ENCODE data around the gene MMP24OS. TPM values are rescaled to one million over a fixed set of nuclear protein-coding genes. Genes with fewer than 3 reads are reported as not detected.

Gene MMP24OS
- total and polyA plus RNA-seq, 10 of the 15 experiments (the other 5 are each of a cell fraction or from before 2014, with no cell fraction given), result 2.0 to 30.9 (median 10.9) TPM

GRCh38 chr20:35226884-35227681, 50.8 kb downstream of the MMP24OS start:
- Histone ChIP-seq H3K4me2 (ENCODE audit: control insufficient read depth, insufficient read depth) (no peak overlapping the region), H3K4me1 (ENCODE audit: control insufficient read depth, insufficient read depth, low read length) (no peaks in the 10 kb centered on the region), H3K36me3 (ENCODE audit: control insufficient read depth in 2 of 2, insufficient read depth in 2 of 2, low read length in 1 of 2) (no peaks in the 10 kb centered on the region), H3K4me3 (no peak overlapping the region), H3K27ac (ENCODE audit: control insufficient read depth, insufficient read depth) (no peak overlapping the region), H4K20me1 (ENCODE audit: control insufficient read depth, insufficient read depth) (no peaks in the 10 kb centered on the region), H3K9me3 (replicated peaks; ENCODE audit: control insufficient read depth, insufficient read depth, low read length) (no peaks in the 10 kb centered on the region), H3K9ac (ENCODE audit: control insufficient read depth, insufficient read depth, low read length) (no peak overlapping the region), H2AFZ (ENCODE audit: control insufficient read depth, low read depth, low read length) (no peak overlapping the region), H3K79me2 (ENCODE audit: control insufficient read depth, insufficient read depth, low read length) (no peaks in the 10 kb centered on the region), H3K27me3 (replicated peaks in 1 of 2; ENCODE audit: control insufficient read depth in 2 of 2, insufficient read depth in 2 of 2, low read length in 1 of 2) (peaks cover 5 to 22% of the 10 kb centered on the region in 2 experiments)
- peak; percentile 94 for TF ChIP-seq REST (IDR thresholded peaks at IDR 0.05; ENCODE audit: low read depth, low read length)
- TF ChIP-seq MLLT1 (IDR thresholded peaks at IDR 0.05), result no peak
- TF ChIP-seq MAX (IDR thresholded peaks at IDR 0.05; ENCODE audit: low read depth, low read length), result 0 out of 2 replicates have a peak, but pooled peaks have one; percentile 22
- WGBS (ENCODE audit: insufficient coverage, insufficient replicate concordance, low lambda C conversion rate, missing lambda C conversion rate), result 71% methylated on average over 13 of the region's 74 CpGs
- peak; percentile 23; the same call in 1 of the 3 replicates for ATAC-seq
- intact Hi-C loops (cut with micrococcal nuclease; ENCODE audit: unreplicated experiment) (no loop called here), in situ Hi-C loops (cut with MboI) (no loop called here)
- CTCF ChIA-PET, result interaction anchor here (1.0 kb wide), 1 partner anchor 82 kb away, joined by 3 read pairs; no protein-coding TSS in a partner anchor
- no TSS peak for BruUV-seq (replicated peaks)
- RAD21 ChIA-PET (ENCODE audit: unreplicated experiment), result no interaction called here
- no peak for DNase-seq (ENCODE audit: low read depth, low spot score)
- SMC1A ChIA-PET (ENCODE audit: uncharacterized antibody, unreplicated experiment), result interaction anchor here (1.1 to 1.8 kb wide), 2 partner anchors 15 to 17 kb away, joined by 3 to 4 read pairs; no protein-coding TSS in a partner anchor
- no peak for FAIRE-seq
- POLR2A ChIA-PET, result interaction anchor here (0.7 kb wide), 1 partner anchor 44 kb away, joined by 4 read pairs; no protein-coding TSS in a partner anchor

Other genes starting within 250 kb of the MMP24OS start
Only the 7 nearest of the 9 such genes appear.
- gene EDEM2, start 130.8 kb downstream of the MMP24OS start, total RNA-seq (2014; rRNA removed), result 24.8 and 27.1 TPM in 2 replicates
- 14.5 and 14.7 TPM in 2 replicates for gene EDEM2, start 130.8 kb downstream of the MMP24OS start, total RNA-seq (2014; rRNA removed; fragmentation: Illumina TruSeq; extraction: Trizol)
- gene EDEM2, start 130.8 kb downstream of the MMP24OS start, total RNA-seq (2021), result 16.6 and 18.0 TPM in 2 replicates
- 7.6 and 13.4 TPM in 2 replicates for gene EDEM2, start 130.8 kb downstream of the MMP24OS start, polyA plus RNA-seq (2011; rRNA removed)
- 13.3 and 15.1 TPM in 2 replicates for gene EDEM2, start 130.8 kb downstream of the MMP24OS start, polyA plus RNA-seq (2014; fragmentation: Illumina TruSeq; extraction: Trizol)
- gene EDEM2, start 130.8 kb downstream of the MMP24OS start, polyA plus RNA-seq (2014; fragmentation: Nextera tagmentation; extraction: Ambion mirVana), result 10 to 100 TPM in 1 of 2 experiments, 1 to 10 TPM in 1; 9.9 to 11.4 TPM
- 11.5 and 12.4 TPM in 2 replicates for gene EDEM2, start 130.8 kb downstream of the MMP24OS start, polyA plus RNA-seq (2014; rRNA removed)
- gene EDEM2, start 130.8 kb downstream of the MMP24OS start, polyA plus RNA-seq (2016; fragmentation: Nextera tagmentation; extraction: Ambion mirVana), result 10 to 100 TPM; 24.3 TPM
- gene PROCR, start 106.0 kb downstream of the MMP24OS start, total RNA-seq (2014; rRNA removed), result 0.27 and 0.73 TPM in 2 replicates
- gene PROCR, start 106.0 kb downstream of the MMP24OS start, total RNA-seq (2014; rRNA removed; fragmentation: Illumina TruSeq; extraction: Trizol), result 0.22 and 0.32 TPM in 2 replicates
- 0.38 TPM in 1 of 2 replicates, not detected in the other for gene PROCR, start 106.0 kb downstream of the MMP24OS start, total RNA-seq (2021)
- gene PROCR, start 106.0 kb downstream of the MMP24OS start, polyA plus RNA-seq (2011; rRNA removed), result 0.61 and 0.67 TPM in 2 replicates
- gene PROCR, start 106.0 kb downstream of the MMP24OS start, polyA plus RNA-seq (2014; fragmentation: Illumina TruSeq; extraction: Trizol), result 0.12 and 0.14 TPM in 2 replicates
- under 1 TPM; 0.27 to 0.31 TPM for gene PROCR, start 106.0 kb downstream of the MMP24OS start, polyA plus RNA-seq (2014; fragmentation: Nextera tagmentation; extraction: Ambion mirVana)
- 0.41 and 0.78 TPM in 2 replicates for gene PROCR, start 106.0 kb downstream of the MMP24OS start, polyA plus RNA-seq (2014; rRNA removed)
- not detected for gene PROCR, start 106.0 kb downstream of the MMP24OS start, polyA plus RNA-seq (2016; fragmentation: Nextera tagmentation; extraction: Ambion mirVana)
- gene MMP24, start 51.4 kb downstream of the MMP24OS start, total RNA-seq (2014; rRNA removed), result not detected in 2 replicates
- gene MMP24, start 51.4 kb downstream of the MMP24OS start, total RNA-seq (2014; rRNA removed; fragmentation: Illumina TruSeq; extraction: Trizol), result not detected in 2 replicates
- gene MMP24, start 51.4 kb downstream of the MMP24OS start, total RNA-seq (2021), result not detected in 2 replicates
- 0.01 TPM in 1 of 2 replicates, not detected in the other for gene MMP24, start 51.4 kb downstream of the MMP24OS start, polyA plus RNA-seq (2011; rRNA removed)
- gene MMP24, start 51.4 kb downstream of the MMP24OS start, polyA plus RNA-seq (2014; fragmentation: Illumina TruSeq; extraction: Trizol), result 0.01 TPM in 1 of 2 replicates, not detected in the other
- gene MMP24, start 51.4 kb downstream of the MMP24OS start, polyA plus RNA-seq (2014; fragmentation: Nextera tagmentation; extraction: Ambion mirVana), result under 1 TPM; 0.02 to 0.04 TPM
- gene MMP24, start 51.4 kb downstream of the MMP24OS start, polyA plus RNA-seq (2014; rRNA removed), result 0.03 TPM in 1 of 2 replicates, not detected in the other
- under 1 TPM; 0.06 to 0.11 TPM for gene MMP24, start 51.4 kb downstream of the MMP24OS start, polyA plus RNA-seq (2016; fragmentation: Nextera tagmentation; extraction: Ambion mirVana)
- gene EIF6, start 6.7 kb upstream of the MMP24OS start, total RNA-seq (2014; rRNA removed), result 189 and 194 TPM in 2 replicates
- 120 and 127 TPM in 2 replicates for gene EIF6, start 6.7 kb upstream of the MMP24OS start, total RNA-seq (2014; rRNA removed; fragmentation: Illumina TruSeq; extraction: Trizol)
- gene EIF6, start 6.7 kb upstream of the MMP24OS start, total RNA-seq (2021), result 163 and 168 TPM in 2 replicates
- 91.4 and 179 TPM in 2 replicates for gene EIF6, start 6.7 kb upstream of the MMP24OS start, polyA plus RNA-seq (2011; rRNA removed)
- 88.4 and 164 TPM in 2 replicates for gene EIF6, start 6.7 kb upstream of the MMP24OS start, polyA plus RNA-seq (2014; fragmentation: Illumina TruSeq; extraction: Trizol)
- 100 to 1,000 TPM; 405 to 607 TPM for gene EIF6, start 6.7 kb upstream of the MMP24OS start, polyA plus RNA-seq (2014; fragmentation: Nextera tagmentation; extraction: Ambion mirVana)
- 204 and 214 TPM in 2 replicates for gene EIF6, start 6.7 kb upstream of the MMP24OS start, polyA plus RNA-seq (2014; rRNA removed)
- 100 to 1,000 TPM; 256 to 277 TPM for gene EIF6, start 6.7 kb upstream of the MMP24OS start, polyA plus RNA-seq (2016; fragmentation: Nextera tagmentation; extraction: Ambion mirVana)
- gene FAM83C, start 14.3 kb upstream of the MMP24OS start, total RNA-seq (2014; rRNA removed), result not detected in 2 replicates
- not detected in 2 replicates for gene FAM83C, start 14.3 kb upstream of the MMP24OS start, total RNA-seq (2014; rRNA removed; fragmentation: Illumina TruSeq; extraction: Trizol)
- not detected in 2 replicates for gene FAM83C, start 14.3 kb upstream of the MMP24OS start, total RNA-seq (2021)
- not detected in 2 replicates for gene FAM83C, start 14.3 kb upstream of the MMP24OS start, polyA plus RNA-seq (2011; rRNA removed)
- not detected in 2 replicates for gene FAM83C, start 14.3 kb upstream of the MMP24OS start, polyA plus RNA-seq (2014; fragmentation: Illumina TruSeq; extraction: Trizol)
- not detected for gene FAM83C, start 14.3 kb upstream of the MMP24OS start, polyA plus RNA-seq (2014; fragmentation: Nextera tagmentation; extraction: Ambion mirVana)
- gene FAM83C, start 14.3 kb upstream of the MMP24OS start, polyA plus RNA-seq (2014; rRNA removed), result not detected in 2 replicates
- not detected for gene FAM83C, start 14.3 kb upstream of the MMP24OS start, polyA plus RNA-seq (2016; fragmentation: Nextera tagmentation; extraction: Ambion mirVana)
- gene UQCC1, start 133.9 kb upstream of the MMP24OS start, total RNA-seq (2014; rRNA removed), result 51.1 and 55.4 TPM in 2 replicates
- gene UQCC1, start 133.9 kb upstream of the MMP24OS start, total RNA-seq (2014; rRNA removed; fragmentation: Illumina TruSeq; extraction: Trizol), result 37.0 and 38.3 TPM in 2 replicates
- 58.3 and 63.1 TPM in 2 replicates for gene UQCC1, start 133.9 kb upstream of the MMP24OS start, total RNA-seq (2021)
- gene UQCC1, start 133.9 kb upstream of the MMP24OS start, polyA plus RNA-seq (2011; rRNA removed), result 72.9 and 76.4 TPM in 2 replicates
- gene UQCC1, start 133.9 kb upstream of the MMP24OS start, polyA plus RNA-seq (2014; fragmentation: Illumina TruSeq; extraction: Trizol), result 57.8 and 70.4 TPM in 2 replicates
- 10 to 100 TPM; 30.7 to 38.6 TPM for gene UQCC1, start 133.9 kb upstream of the MMP24OS start, polyA plus RNA-seq (2014; fragmentation: Nextera tagmentation; extraction: Ambion mirVana)
- 54.2 and 62.2 TPM in 2 replicates for gene UQCC1, start 133.9 kb upstream of the MMP24OS start, polyA plus RNA-seq (2014; rRNA removed)
- gene UQCC1, start 133.9 kb upstream of the MMP24OS start, polyA plus RNA-seq (2016; fragmentation: Nextera tagmentation; extraction: Ambion mirVana), result 10 to 100 TPM; 54.8 to 62.4 TPM
- gene GDF5, start 160.1 kb upstream of the MMP24OS start, total RNA-seq (2014; rRNA removed), result 0.06 TPM in 1 of 2 replicates, not detected in the other
- gene GDF5, start 160.1 kb upstream of the MMP24OS start, total RNA-seq (2014; rRNA removed; fragmentation: Illumina TruSeq; extraction: Trizol), result not detected in 2 replicates
- 0.10 TPM in 1 of 2 replicates, not detected in the other for gene GDF5, start 160.1 kb upstream of the MMP24OS start, total RNA-seq (2021)
- not detected in 2 replicates for gene GDF5, start 160.1 kb upstream of the MMP24OS start, polyA plus RNA-seq (2011; rRNA removed)
- not detected in 2 replicates for gene GDF5, start 160.1 kb upstream of the MMP24OS start, polyA plus RNA-seq (2014; fragmentation: Illumina TruSeq; extraction: Trizol)
- gene GDF5, start 160.1 kb upstream of the MMP24OS start, polyA plus RNA-seq (2014; fragmentation: Nextera tagmentation; extraction: Ambion mirVana), result not detected
- 0.04 TPM in 1 of 2 replicates, not detected in the other for gene GDF5, start 160.1 kb upstream of the MMP24OS start, polyA plus RNA-seq (2014; rRNA removed)
- gene GDF5, start 160.1 kb upstream of the MMP24OS start, polyA plus RNA-seq (2016; fragmentation: Nextera tagmentation; extraction: Ambion mirVana), result not detected